Neural cell (in vitro differentiated cells): ENCODE results near the gene PPP3R2. TPM values are rescaled to one million over a fixed set of nuclear protein-coding genes. Genes with fewer than 3 reads are reported as not detected.

ENCODE experiments used
- H2AFZ ChIP-seq: fragments of 200-600, 300-800 bp; sonication (generic), shearing (Covaris generic); 2 replicates; pipeline ENCODE4 v1.6.0; 2014; ENCODE audit warnings: low read depth, mild to moderate bottlenecking, antibody characterized with exemption, low read length, moderate library complexity
- H3F3A ChIP-seq: fragments of 200-600 bp; shearing (Covaris generic); 2 replicates; pipeline ENCODE4 v1.6.1; 2016; ENCODE audit warnings: mild to moderate bottlenecking, moderate library complexity, mixed read lengths, antibody characterized with exemption, low read length; ENCODE audit not compliant: insufficient read depth, poor library complexity, severe bottlenecking
- H3K27ac ChIP-seq: fragments of 200-600, 300-800 bp; sonication (generic), shearing (Covaris generic); 2 replicates; pipeline ENCODE4 v1.5.1; 2014; ENCODE audit warnings: mild to moderate bottlenecking, low read length, moderate library complexity
- H3K27me3 ChIP-seq: fragments of 300-800, 200-600 bp; sonication (generic), shearing (Covaris generic); 2 replicates; pipeline ENCODE4 v1.6.0; 2014; ENCODE audit warnings: mild to moderate bottlenecking, low read depth, low read length, moderate library complexity; ENCODE audit not compliant: insufficient read depth
- H3K36me3 ChIP-seq: fragments of 300-800, 200-600 bp; sonication (generic), shearing (Covaris generic); 2 replicates; pipeline ENCODE4 v1.5.1; 2014; ENCODE audit warnings: mild to moderate bottlenecking, antibody characterized with exemption, low read length, moderate library complexity; ENCODE audit not compliant: insufficient read depth
- H3K4me2 ChIP-seq: fragments of 300-800, 200-600 bp; sonication (generic), shearing (Covaris generic); 2 replicates; pipeline ENCODE4 v1.6.0; 2014; ENCODE audit warnings: mild to moderate bottlenecking, low read length
- H3K4me3 ChIP-seq: fragments of 300-800, 200-600 bp; sonication (generic), shearing (Covaris generic); 2 replicates; pipeline ENCODE4 v1.5.1; 2014; ENCODE audit warnings: mild to moderate bottlenecking, low read length, moderate library complexity
- H3K79me2 ChIP-seq: fragments of 200-600 bp; shearing (Covaris generic); replicated peaks from 2 replicates; pipeline ENCODE4 v1.6.0; 2014; ENCODE audit warnings: mild to moderate bottlenecking, low read length, moderate library complexity; ENCODE audit not compliant: insufficient read depth
- H3K9ac ChIP-seq: fragments of 300-800, 200-600 bp; sonication (generic), shearing (Covaris generic); 2 replicates; pipeline ENCODE4 v1.6.1; 2016; ENCODE audit warnings: mild to moderate bottlenecking, low read length, mixed read lengths
- H3K9me2 ChIP-seq: fragments of 200-600 bp; shearing (Covaris generic); 2 replicates; pipeline ENCODE4 v1.6.1; 2016; ENCODE audit warnings: mild to moderate bottlenecking, low read length, mixed read lengths; ENCODE audit not compliant: insufficient read depth
- H3K9me3 ChIP-seq: fragments of 200-600, 300-800 bp; sonication (generic), shearing (Covaris generic); 2 replicates; pipeline ENCODE4 v1.6.1; 2016; ENCODE audit warnings: mild to moderate bottlenecking, mixed run types, low read length, moderate library complexity, mixed read lengths
- H4K20me1 ChIP-seq: fragments of 200-600 bp; shearing (Covaris generic); 2 replicates; pipeline ENCODE4 v1.6.1; 2016; ENCODE audit warnings: mild to moderate bottlenecking, mixed run types; ENCODE audit not compliant: insufficient read depth
- EP300 ChIP-seq: fragments of 450-650 bp; conservative IDR thresholded peaks from 2 replicates; pipeline ENCODE4 v1.6.1; 2014; ENCODE audit warnings: antibody characterized with exemption, mild to moderate bottlenecking, moderate library complexity; ENCODE audit not compliant: poor library complexity, severe bottlenecking
- EZH2 ChIP-seq: fragments of 200-600, 300-800 bp; shearing (Covaris generic), sonication (generic); IDR thresholded peaks from 2 replicates; pipeline ENCODE4 v1.6.1; 2014; ENCODE audit warnings: antibody characterized with exemption, low read length, borderline replicate concordance, mild to moderate bottlenecking; ENCODE audit not compliant: insufficient read depth, poor library complexity, severe bottlenecking
- MXI1 ChIP-seq: fragments of 450-650 bp; conservative IDR thresholded peaks from 2 replicates; pipeline ENCODE4 v1.6.1; 2014; ENCODE audit warnings: antibody characterized with exemption, mild to moderate bottlenecking; ENCODE audit not compliant: poor library complexity, severe bottlenecking
- POLR2AphosphoS5 ChIP-seq: IDR thresholded peaks from 2 replicates; pipeline ENCODE4 v1.6.1; 2012
- RAD21 ChIP-seq: fragments of 450-650 bp; conservative IDR thresholded peaks from 2 replicates; pipeline ENCODE4 v1.6.1; 2014; ENCODE audit warnings: antibody characterized with exemption, mild to moderate bottlenecking, moderate library complexity
- SMC3 ChIP-seq: fragments of 450-650 bp; conservative IDR thresholded peaks from 2 replicates; pipeline ENCODE4 v1.6.1; 2014; ENCODE audit warnings: antibody characterized with exemption, mild to moderate bottlenecking, moderate library complexity; ENCODE audit not compliant: poor library complexity
- TAF1 ChIP-seq: IDR thresholded peaks from 2 replicates; pipeline ENCODE4 v1.6.1; 2012; ENCODE audit warnings: low read depth
- polyA plus RNA-seq: library from polyadenylated mRNA; depleted of rRNA; stranded (reverse); fragments of >200 nt; gene quantifications from 2 replicates; pipeline ENCODE4 v1.2.3, GENCODE V29; 2014
- TF ChIP-seq, protein P1 (sequence below): IDR thresholded peaks from 2 replicates; pipeline ENCODE4 v1.6.1; 2012; ENCODE audit warnings: borderline replicate concordance
- TF ChIP-seq, protein P2 (sequence below): fragments of 450-650 bp; IDR thresholded peaks from 2 replicates; pipeline ENCODE4 v1.5.1; 2014; ENCODE audit warnings: antibody characterized with exemption, mild to moderate bottlenecking, moderate library complexity; ENCODE audit not compliant: poor library complexity, severe bottlenecking

The PPP3R2 gene
- polyA plus RNA-seq, 1 donor from 2014 or later = not detected

DNA sequence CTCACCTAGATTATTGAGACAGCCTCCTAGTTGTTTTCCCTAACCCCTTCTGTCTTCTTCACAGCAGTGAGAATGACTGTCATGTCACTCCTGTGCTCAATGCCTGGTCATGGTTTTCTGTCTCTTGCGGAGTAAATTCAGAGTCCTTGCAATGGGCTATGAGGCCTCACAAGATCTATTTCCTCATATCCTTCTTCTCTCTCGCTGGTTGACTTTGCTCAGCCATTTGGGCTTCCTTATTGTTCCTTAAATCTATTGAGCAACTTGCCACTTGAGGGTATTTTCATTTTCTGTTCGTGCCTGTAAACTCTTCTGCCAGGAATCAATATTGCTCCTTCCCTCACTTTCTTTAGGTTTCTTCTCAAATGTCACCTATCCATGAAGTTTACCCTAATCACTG lies 9.0 kb downstream of the PPP3R2 start:
- no peaks in the 10 kb centered on the region for H3K9me2 ChIP-seq
- H3K27ac ChIP-seq = no peak overlapping the region
- H3K27me3 ChIP-seq = no peaks in the 10 kb centered on the region
- H4K20me1 ChIP-seq = no peaks in the 10 kb centered on the region
- TF ChIP-seq RAD21 = no peak
- TF ChIP-seq, protein P1, sequence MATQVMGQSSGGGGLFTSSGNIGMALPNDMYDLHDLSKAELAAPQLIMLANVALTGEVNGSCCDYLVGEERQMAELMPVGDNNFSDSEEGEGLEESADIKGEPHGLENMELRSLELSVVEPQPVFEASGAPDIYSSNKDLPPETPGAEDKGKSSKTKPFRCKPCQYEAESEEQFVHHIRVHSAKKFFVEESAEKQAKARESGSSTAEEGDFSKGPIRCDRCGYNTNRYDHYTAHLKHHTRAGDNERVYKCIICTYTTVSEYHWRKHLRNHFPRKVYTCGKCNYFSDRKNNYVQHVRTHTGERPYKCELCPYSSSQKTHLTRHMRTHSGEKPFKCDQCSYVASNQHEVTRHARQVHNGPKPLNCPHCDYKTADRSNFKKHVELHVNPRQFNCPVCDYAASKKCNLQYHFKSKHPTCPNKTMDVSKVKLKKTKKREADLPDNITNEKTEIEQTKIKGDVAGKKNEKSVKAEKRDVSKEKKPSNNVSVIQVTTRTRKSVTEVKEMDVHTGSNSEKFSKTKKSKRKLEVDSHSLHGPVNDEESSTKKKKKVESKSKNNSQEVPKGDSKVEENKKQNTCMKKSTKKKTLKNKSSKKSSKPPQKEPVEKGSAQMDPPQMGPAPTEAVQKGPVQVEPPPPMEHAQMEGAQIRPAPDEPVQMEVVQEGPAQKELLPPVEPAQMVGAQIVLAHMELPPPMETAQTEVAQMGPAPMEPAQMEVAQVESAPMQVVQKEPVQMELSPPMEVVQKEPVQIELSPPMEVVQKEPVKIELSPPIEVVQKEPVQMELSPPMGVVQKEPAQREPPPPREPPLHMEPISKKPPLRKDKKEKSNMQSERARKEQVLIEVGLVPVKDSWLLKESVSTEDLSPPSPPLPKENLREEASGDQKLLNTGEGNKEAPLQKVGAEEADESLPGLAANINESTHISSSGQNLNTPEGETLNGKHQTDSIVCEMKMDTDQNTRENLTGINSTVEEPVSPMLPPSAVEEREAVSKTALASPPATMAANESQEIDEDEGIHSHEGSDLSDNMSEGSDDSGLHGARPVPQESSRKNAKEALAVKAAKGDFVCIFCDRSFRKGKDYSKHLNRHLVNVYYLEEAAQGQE = no peak
- no peak for TF ChIP-seq EZH2
- no peak for TF ChIP-seq MXI1
- no peak for TF ChIP-seq POLR2AphosphoS5
- TF ChIP-seq TAF1 = no peak
- TF ChIP-seq, protein P2, sequence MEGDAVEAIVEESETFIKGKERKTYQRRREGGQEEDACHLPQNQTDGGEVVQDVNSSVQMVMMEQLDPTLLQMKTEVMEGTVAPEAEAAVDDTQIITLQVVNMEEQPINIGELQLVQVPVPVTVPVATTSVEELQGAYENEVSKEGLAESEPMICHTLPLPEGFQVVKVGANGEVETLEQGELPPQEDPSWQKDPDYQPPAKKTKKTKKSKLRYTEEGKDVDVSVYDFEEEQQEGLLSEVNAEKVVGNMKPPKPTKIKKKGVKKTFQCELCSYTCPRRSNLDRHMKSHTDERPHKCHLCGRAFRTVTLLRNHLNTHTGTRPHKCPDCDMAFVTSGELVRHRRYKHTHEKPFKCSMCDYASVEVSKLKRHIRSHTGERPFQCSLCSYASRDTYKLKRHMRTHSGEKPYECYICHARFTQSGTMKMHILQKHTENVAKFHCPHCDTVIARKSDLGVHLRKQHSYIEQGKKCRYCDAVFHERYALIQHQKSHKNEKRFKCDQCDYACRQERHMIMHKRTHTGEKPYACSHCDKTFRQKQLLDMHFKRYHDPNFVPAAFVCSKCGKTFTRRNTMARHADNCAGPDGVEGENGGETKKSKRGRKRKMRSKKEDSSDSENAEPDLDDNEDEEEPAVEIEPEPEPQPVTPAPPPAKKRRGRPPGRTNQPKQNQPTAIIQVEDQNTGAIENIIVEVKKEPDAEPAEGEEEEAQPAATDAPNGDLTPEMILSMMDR = no peak
- no peak for TF ChIP-seq EP300
- no peak for TF ChIP-seq SMC3
- no peaks in the 10 kb centered on the region for H3K79me2 ChIP-seq
- H3K4me2 ChIP-seq = no peak overlapping the region
- H3F3A ChIP-seq = no peaks in the 10 kb centered on the region
- H3K36me3 ChIP-seq = no peaks in the 10 kb centered on the region
- H3K9me3 ChIP-seq = no peaks in the 10 kb centered on the region
- no peak overlapping the region for H2AFZ ChIP-seq
- no peak overlapping the region for H3K9ac ChIP-seq
- H3K4me3 ChIP-seq = no peak overlapping the region

DNA sequence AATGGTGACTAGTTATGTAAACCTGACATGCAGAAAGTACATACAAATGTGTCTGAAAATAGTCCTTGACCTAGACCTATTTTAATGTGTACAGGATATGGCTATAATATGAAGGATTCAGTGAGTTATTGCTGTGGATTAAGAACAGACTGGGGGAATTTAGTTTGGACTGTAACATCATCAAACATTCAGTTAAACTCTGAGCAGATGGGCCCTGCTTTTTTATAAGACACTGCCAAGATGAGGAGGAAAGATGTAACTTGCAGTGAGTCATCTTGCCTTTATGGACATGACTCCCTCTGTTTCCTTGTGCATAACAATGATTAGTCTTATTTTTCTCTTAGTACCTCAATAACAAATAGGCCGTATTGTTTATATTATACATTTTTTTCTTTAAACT lies 12.2 kb downstream of the PPP3R2 start:
- H3K9me2 ChIP-seq = no peaks in the 10 kb centered on the region
- H3K4me2 ChIP-seq = no peak overlapping the region
- no peak overlapping the region for H2AFZ ChIP-seq
- H4K20me1 ChIP-seq = no peaks in the 10 kb centered on the region
- no peaks in the 10 kb centered on the region for H3F3A ChIP-seq
- no peak overlapping the region for H3K4me3 ChIP-seq
- H3K9ac ChIP-seq = no peak overlapping the region
- no peaks in the 10 kb centered on the region for H3K79me2 ChIP-seq
- no peaks in the 10 kb centered on the region for H3K9me3 ChIP-seq
- TF ChIP-seq, protein P1 = no peak
- TF ChIP-seq MXI1 (no peak), SMC3 (no peak), TAF1 (no peak), EP300 (no peak), EZH2 (no peak), POLR2AphosphoS5 (no peak), RAD21 (no peak)
- TF ChIP-seq, protein P2 = no peak
- H3K36me3 ChIP-seq = no peaks in the 10 kb centered on the region
- H3K27me3 ChIP-seq = no peaks in the 10 kb centered on the region
- no peak overlapping the region for H3K27ac ChIP-seq
